ENCODE results near the gene CDHR1.
"Not testable (repeated sequence)": the region's sequence is repeated elsewhere in the genome, so short reads cannot be mapped to it uniquely, and the experiment has no call there.

CDHR1 gene

DNA sequence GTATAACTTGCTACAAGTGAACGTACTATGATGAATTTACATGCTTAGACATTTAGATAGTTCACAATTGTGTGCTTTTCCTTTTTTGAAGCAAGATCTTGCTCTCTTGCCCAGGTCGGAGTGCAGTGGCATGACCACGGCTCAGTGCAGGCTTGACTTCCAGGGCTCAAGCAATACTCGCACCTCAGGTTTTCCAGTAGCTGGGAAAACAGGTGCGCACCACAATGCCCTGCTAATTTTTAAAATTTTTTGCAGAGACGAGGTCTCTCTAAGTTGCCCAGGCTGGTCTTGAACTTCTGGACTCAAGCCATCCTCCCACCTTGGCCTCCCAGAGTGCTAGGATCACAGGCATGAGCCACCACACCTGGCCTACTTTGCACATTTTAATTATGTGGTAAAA, 18.9 kb upstream of the CDHR1 start:
- DNase-seq (ENCODE audit: low read depth) = no peak

DNA sequence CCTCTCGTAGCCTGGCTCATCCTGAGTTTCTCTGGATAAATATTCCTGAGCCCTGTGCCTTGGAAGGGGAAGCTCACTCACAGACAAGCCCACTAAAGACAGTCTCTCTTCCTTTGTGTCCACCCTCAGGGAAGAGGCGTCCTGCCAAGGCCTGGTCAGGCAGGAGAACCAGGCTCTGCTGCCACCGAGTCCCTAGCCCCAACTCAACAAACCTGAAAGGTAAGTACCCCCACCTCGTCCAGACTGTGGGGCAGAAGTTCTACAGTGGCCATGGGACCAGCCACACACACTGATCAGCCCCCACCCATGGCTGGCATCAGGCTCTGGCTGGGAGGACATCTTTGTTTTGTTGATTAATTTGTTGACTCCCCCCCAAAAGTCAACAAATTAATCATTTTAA, 18.0 kb upstream of the CDHR1 start:
- DNase-seq (ENCODE audit: low read depth) = no peak

DNA sequence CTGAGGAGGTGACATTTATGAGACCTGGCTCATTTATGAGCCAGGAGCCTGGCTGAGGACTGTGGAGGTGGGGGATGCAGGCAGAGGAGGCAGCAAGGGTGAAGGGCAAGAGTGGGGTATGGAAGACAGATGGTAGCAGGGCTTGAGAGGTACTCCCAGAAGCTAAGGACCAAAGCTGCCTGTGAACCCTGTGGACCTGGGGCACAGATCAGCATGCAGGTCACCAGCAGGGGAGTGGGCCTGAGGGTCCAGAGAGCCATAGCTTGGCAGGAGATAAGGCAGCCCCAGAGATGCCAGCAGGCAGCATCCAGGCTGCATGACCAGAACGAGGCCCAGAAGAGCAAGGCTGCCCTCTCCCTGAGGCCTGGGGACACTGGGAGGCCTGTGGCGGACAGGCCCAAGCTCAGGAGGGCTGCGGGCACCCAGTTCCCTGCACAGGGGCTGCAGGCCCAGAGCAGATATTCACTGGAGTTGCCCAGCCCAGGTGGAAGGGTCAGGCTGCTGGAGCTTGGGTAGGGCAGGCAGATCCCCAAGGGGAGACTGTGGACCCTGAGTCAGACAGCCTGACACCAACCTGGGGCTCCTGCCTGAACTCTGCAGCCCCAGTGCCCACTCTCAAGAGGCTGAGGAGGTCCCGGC, 17.4 kb upstream of the CDHR1 start:
- DNase-seq (ENCODE audit: low read depth) = no peak

DNA sequence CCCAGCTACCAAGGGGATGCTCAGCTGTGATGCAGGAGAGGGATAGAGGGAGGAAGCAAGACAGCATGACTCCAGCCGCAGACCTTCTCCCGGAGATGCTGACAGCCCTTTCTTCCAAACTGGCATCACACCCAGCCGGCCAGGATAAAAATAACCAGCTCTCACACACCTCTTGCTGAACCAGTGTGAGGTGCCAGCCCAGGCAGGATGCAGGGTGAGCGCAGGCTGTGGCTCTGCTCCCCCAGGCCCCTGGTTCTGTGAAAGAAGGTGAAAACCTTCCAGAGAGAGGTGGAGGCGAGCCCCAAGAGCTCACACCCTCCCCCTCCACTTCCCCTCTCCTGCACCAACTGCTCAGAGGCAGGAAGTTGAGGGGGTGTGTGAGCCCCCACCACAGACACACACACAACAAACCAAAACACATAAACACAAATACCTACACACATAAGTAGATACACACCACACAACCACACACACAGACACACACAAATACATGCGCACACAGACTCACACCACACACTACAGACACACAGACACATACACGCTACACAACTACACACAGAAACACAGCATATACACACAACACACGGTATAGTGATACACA, 16.7 kb upstream of the CDHR1 start:
- DNase-seq (ENCODE audit: low read depth) = no peak

DNA sequence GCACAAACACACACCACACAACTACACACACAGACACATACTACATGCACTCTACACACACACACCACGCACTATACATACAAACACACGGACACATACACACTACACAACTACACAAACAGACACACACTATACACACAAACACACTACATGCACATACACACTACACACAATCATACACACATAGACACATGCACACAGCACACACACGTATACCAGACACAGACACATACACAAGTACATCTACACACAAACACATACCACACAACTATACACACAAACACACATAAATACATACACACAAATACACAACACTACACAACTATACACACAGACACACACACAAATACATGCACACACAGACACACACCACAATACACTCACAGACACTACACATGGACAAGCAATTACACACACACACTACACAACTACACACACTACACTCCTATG, 16.2 kb upstream of the CDHR1 start:
- no peak for DNase-seq (ENCODE audit: low read depth)

DNA sequence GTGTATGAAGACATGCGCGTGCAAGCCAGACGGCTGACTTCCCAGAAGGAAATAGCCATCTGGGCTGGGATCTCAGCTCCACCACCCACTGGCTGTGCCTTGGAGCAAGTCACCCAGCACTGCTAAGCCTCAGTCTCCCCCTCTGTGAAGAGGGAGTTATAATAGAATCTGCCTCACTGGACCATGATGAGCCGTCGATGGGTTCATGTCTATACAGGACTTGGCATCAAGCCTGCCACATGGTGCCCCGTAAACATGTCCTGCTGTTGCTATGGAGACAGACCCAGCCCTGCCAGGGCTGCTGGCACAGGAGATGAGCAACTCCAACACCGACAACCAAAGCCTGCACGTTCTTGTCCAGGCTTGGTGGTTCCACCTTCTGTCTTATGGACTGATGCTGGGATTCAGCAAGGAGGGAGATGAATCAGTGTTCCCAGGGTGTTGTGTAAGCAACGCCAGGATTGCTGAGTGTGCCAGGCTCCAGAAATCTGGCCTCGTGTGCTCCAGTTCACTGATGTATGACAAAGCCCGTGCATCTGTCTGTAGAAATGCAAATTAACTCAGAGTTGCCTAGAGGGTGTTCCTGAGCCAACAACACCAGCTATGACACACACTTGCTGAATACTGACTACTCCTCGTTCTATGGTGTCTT, 15.2 kb upstream of the CDHR1 start:
- DNase-seq (ENCODE audit: low read depth) = no peak

DNA sequence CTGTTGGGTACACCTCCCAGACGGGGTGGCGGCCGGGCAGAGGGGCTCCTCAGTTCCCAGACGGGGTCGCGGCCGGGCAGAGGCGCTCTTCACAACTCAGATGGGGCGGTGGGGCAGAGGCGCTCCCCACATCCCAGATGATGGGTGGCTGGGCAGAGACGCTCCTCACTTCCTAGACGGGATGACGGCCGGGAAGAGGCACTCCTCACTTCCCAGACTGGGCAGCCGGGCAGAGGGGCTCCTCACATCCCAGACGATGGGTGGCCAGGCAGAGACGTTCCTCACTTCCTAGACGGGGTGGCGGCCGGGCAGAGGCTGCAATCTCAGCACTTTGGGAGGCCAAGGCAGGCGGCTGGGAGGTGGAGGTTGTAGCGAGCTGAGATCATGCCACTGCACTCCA, 14.0 kb upstream of the CDHR1 start:
- DNase-seq (ENCODE audit: low read depth) = not testable (repeated sequence)

DNA sequence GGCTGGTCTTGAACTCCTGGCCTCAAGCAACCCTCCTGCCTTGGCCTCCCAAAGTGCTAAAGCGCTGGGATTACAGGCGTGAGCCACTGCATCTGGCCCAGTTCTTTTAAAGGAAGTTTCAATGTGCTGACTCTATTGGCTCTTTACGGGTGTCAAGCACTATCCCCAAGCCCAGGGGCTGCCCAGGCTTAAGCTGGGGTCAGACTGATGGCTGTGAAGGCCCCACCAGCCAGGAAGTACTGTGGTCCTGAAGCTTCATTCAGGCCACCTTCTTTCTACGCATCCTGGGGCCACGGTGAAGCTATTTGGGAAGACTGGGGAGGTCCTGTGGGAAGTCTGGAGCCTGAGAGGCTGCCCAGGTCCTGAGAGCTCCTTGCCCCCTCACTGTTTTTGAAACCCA, 12.7 kb upstream of the CDHR1 start:
- no peak for DNase-seq (ENCODE audit: low read depth)

DNA sequence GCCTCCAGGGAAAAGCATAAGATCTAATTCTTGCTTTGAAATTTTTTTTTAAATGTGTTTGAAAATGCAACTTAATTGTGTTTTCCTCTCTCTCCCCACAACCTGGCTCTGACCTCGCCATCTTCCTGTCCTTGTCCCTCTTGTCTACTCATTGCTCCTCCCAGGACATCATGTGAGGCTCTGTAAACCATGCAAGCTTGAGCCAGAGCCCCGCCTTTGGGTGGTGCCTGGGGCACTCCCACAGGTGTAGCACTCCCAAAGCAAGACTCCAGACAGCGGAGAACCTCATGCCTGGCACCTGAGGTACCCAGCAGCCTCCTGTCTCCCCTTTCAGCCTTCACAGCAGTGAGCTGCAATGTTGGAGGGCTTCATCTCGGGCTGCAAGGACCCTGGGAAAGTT, 9.8 kb upstream of the CDHR1 start:
- DNase-seq (ENCODE audit: low read depth) = no peak

DNA sequence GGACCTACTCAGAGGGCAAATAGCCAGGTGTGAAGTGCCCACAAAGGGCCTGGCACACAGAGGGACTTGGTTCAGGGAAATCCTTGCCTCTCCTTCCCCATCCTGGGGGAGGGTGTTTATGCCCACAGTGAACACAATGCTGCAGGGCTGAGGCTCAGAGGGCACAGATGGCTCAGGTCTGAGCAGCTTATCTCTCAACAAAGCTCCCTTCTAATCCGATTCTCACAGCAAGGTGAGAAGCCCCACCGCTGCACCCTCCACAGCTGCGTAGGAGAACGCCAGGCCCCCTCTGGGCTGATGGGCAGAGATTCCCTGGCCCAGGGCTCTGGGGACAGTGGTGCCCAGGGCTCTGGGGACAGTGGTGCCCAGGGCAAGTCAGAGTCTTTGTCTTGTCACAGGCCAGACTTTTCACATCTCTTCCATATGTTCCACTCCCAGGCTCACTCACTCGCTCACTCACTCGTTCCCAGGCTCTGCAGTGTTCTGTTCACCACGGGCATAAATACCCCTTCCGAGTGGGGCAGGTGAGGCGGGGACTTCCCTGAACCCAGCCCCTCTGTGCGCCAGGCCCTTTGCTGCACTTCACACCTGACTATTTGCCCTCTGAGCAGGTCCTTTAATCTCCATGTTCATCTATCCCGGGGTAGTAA, 8.7 kb upstream of the CDHR1 start:
- no peak for DNase-seq (ENCODE audit: low read depth)

DNA sequence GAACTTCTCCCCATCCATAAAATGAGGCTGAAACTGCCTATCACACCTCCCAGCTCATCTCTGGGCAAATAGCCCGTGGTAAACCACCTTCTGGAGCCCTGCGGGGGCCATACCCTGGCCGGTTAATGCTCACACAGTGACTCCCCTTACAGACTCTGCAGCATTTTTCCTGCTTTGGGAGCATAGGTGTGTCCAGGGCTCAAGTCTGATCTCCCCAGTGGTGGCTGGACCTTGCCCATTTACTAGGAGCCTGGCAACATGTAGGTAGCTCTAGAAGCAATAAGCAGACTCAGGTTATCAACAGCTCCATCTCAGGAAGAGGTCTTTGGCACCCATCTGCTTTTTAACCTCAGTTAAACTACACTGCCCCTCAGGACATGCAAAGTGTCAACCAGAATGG, 5.5 kb upstream of the CDHR1 start:
- DNase-seq (ENCODE audit: low read depth) = no peak

DNA sequence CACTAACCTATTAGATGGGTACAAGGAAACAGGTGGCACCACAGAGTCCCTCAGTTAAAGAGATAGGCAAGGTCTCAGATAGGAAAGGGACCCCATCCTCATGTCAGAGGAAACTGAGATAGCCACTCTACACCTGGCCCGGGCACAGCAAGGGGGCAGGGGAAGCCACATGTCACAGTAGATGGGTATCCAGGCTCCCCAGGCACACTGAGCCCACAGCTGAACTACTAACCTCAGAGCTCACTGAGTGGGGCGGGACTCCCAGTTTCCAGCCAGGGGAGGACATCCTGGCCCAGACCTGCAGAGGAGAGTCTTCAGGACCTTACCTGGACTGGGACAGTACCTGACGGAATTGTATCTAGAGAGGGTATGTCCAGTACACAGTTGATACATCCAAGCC, 3.7 kb upstream of the CDHR1 start:
- DNase-seq (ENCODE audit: low read depth) = no peak

DNA sequence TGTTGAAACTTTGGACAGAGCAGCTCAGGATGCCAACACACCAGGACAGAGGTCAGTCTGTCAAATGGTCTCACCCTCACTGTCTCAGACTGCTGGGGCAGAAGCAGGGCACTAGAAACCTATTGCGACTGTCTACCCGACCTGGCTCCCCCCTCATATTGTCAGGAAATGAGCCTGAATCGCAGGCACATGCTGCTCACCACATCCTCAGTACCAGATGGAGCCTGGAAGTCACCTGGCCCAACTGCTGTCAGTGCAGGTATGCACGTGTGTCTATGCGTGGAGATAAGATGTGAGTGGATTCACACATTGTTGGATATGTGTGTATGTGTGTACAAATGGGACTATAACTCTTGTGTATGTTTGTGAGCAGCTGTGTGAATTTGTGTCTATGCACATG, 3.2 kb upstream of the CDHR1 start:
- DNase-seq (ENCODE audit: low read depth) = no peak

DNA sequence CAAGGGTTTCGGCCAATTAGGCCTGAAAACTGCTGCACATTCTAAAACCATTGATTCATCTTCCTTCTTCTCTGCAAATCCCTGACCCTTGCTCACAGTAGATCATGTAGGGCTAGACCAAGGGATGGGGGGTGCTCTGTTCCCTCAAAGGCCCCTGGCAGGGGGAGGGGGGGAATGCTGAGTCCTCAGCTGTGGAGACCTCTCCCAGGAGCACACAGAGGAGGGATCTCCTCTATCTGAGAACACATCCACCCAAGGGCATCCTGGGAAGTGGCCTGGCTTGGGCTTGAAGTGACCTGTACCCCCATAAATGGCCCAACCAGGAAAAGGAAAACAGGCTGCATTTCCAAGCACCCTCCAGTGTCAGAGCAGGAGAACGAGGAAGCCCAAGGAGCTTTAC, 1.0 kb upstream of the CDHR1 start:
- no peak for DNase-seq (ENCODE audit: low read depth)

DNA sequence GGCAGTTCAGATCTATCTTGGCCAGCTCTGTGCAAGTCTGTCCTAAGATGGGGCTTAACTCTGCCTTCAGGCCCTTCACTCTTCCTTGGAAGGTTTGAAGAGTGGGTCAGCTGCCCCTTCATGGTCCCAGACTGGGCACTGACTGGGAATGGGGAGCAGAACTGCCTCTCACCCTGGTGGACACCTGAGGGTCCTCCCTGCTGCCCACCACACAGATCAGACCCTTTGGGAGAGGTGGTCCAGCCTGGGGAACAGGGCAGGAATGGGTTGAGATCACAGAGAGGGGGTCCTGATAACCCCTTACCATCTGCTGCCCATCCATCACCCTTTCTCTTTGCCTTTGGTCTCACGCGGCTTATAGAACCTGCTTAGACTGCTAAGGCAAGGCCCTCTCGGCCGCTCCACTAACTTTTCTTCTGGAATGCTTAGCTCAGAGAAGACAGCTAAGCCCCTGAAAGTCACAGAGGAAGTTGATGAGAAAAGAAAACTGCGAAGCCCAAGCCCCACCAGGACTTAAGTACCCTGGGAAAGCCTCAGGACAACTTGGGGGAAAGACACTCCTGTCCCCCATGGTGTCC, 402 bp upstream of the CDHR1 start:
- no peak for DNase-seq (ENCODE audit: low read depth)

DNA sequence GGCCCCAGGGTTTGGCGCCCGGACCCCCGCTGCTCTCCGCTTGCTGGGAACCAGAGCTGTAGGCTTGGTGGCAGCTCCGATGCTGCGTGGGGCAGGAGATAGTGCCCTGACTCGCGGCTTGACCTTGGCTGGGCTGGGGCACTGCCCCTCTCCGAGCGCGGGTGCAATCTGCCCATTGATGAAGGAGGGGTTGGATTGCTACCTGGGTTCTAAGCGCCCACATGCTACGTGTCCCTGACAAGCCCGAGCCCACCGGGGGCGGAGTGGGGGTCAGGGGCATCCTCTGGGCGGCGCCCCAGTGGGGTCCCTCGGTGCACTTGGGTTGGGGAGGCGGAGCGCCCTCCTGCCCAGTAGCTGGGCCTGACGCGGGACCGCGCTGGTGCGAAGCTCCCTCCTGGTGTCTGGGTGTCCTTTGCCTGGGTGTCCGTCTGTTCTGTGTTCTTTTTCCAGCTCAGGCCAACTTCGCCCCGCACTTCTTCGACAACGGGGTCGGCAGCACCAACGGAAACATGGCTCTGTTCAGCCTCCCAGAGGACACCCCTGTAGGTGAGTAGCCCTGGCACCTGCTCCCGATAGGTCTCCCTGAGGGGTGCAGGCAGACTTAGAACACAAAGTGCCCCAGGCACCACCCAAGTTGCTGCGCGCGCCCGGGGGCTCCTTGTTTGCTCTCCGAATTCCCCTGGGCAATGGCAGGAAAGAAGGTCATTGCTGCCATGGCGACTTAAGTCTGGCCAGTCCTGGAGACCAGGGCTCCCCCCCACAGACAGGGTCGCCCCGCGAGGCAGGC, 900 bp downstream of the CDHR1 start:
- no peak for DNase-seq (ENCODE audit: low read depth)

DNA sequence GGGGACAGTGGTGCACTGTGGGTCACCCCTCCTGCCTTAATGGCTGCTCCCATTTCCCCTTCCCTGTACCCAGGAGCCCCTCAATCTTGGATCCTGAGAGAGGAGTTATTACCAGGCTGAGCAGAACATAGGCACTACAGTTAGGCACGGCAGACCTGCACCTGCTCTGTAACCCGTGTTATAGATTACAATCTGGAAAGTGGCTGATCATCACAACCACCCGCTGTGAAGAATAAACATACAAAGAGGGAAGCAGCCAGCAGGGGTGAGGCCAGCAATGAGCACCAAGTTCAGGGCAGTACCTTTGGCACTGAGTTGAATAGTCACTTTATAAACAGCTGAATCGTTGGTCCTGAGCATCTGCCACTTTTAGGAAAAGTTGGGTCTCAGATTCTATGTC, 1.7 kb downstream of the CDHR1 start:
- no peak for DNase-seq (ENCODE audit: low read depth)

DNA sequence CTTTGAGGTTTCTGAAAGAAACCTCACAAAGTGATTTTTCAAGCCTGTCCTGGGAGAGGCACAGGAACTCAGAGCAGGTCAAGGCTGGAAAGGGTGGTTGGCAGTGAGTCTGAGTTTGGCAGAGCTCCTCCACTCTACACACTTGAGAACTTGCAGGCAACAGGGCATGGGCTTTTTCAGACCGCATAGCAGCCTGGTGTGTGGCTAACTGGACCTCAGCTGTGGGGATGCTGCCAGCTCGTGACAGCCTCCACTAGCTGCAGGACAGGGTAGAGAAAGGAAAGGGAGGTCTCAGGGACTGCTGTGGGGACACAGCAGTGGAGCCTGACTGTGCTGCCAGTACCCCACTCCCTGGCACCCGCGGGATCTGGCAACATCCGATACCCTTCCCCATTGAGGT, 2.6 kb downstream of the CDHR1 start:
- no peak for DNase-seq (ENCODE audit: low read depth)

DNA sequence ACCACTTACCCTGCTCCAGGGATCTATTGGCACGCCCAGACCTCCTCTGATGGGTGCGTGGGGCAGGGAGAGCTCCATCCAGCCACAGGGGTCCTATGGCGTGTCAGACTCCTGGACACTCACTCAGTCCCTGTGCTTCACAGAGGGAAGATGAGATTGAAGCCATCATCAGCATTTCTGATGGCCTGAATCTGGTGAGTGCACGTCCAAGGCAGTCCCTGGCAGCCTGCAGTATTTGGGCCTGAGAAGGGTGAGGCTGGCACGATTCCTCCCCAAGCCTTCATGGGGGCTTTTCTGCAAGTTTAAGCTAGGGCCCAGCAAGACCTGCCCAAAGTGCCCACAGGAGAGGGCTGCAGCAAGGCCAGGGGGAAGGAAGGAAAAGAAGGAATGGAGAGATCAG, 3.3 kb downstream of the CDHR1 start:
- DNase-seq (ENCODE audit: low read depth) = no peak

DNA sequence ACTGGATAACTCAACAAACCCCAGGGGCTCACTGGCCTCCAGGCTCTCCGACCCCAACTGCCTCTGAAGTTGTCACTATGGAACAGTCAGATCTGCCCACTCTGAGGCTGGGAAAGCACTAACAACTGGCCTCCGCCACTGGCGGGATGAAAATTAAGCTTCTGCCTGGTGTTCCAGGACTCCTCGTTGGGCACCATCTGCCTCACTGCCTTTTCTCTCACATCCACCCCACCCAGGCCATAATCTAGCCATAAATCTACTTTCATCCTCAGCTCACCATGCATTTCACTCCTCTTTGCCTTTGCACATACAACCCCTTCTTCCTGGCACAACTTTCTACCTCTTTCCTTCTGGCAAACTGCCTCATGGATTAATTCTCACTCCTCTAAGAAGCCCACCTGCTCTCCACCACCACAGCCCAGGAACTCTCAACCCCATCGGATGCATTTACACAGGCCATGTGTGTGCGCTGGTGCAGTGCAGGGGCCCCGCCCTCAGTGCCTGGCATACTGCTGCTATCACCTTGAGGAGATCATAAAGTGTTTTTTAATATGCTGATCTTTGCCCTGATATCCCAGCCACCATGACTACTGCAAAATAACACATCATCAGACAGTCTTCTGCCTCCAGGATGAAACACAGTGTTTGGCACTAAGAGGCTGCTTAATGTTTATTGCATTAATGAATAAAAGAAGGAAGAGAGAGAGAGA, 4.0 kb downstream of the CDHR1 start:
- DNase-seq (ENCODE audit: low read depth) = no peak

DNA sequence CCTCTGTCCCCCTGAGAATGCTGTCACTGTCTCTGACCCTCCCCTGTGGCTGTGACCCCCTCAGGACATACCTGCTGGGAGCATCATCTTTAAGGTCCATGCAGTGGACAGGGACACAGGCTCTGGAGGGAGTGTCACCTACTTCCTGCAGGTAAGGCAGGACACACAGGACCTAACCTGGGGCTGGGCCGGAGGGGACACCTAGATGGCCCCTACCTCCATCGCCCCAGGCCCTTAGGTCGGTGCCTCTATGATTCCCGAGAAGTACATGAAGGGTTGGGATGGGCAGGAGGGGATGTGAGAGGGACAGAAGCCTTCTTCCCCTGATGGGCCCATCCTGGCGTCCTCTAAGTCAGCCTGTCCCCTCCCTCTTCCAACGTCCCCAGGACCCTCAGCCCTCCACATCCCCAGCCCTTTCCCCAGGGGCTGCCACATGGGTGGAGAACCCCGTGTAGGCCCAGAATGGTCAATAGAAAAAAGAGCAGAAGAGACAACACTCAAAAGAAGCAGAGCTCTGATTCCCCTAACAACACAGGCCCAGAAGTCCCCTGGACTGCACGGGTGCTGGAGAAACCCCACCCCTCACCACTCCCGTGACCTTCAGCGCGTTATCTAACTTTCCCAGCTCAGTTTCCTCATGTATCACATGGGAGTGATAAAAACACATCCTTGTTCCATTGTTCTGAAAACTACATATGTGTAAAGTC, 6.4 kb downstream of the CDHR1 start:
- no peak for DNase-seq (ENCODE audit: low read depth)

Data from non-pigmented ciliary epithelial cell (primary cell).